ENCODE results near the gene SCGB2B2.
"Not testable (repeated sequence)": the region's sequence is repeated elsewhere in the genome, so short reads cannot be mapped to it uniquely, and the experiment has no call there.

Gene SCGB2B2

GRCh38 chr19:34668690-34669089 is 8.3 kb downstream of the SCGB2B2 start:
- not testable (repeated sequence) for H3K4me3 ChIP-seq (ENCODE audit: low read length)

GRCh38 chr19:34668077-34668689 is 8.8 kb downstream of the SCGB2B2 start:
- not testable (repeated sequence) for H3K9me3 ChIP-seq (ENCODE audit: control insufficient read depth, low read depth, low read length); H3K36me3 ChIP-seq (ENCODE audit: control insufficient read depth, low read depth, low read length); H3K9ac ChIP-seq (ENCODE audit: low read length); H3K27ac ChIP-seq (ENCODE audit: low read length); H3K27me3 ChIP-seq (ENCODE audit: control insufficient read depth, insufficient read depth, low read length); H3K4me3 ChIP-seq (ENCODE audit: low read length); H3K4me1 ChIP-seq (ENCODE audit: control insufficient read depth, low read depth, low read length)

More at GRCh38 chr19:34668690-34669089, 8.3 kb downstream of the SCGB2B2 start:
- not testable (repeated sequence) for H3K9me3 ChIP-seq (ENCODE audit: control insufficient read depth, low read depth, low read length); H3K27ac ChIP-seq (ENCODE audit: low read length); H3K9ac ChIP-seq (ENCODE audit: low read length); H3K4me1 ChIP-seq (ENCODE audit: control insufficient read depth, low read depth, low read length); H3K27me3 ChIP-seq (ENCODE audit: control insufficient read depth, insufficient read depth, low read length); H3K36me3 ChIP-seq (ENCODE audit: control insufficient read depth, low read depth, low read length)

DNA sequence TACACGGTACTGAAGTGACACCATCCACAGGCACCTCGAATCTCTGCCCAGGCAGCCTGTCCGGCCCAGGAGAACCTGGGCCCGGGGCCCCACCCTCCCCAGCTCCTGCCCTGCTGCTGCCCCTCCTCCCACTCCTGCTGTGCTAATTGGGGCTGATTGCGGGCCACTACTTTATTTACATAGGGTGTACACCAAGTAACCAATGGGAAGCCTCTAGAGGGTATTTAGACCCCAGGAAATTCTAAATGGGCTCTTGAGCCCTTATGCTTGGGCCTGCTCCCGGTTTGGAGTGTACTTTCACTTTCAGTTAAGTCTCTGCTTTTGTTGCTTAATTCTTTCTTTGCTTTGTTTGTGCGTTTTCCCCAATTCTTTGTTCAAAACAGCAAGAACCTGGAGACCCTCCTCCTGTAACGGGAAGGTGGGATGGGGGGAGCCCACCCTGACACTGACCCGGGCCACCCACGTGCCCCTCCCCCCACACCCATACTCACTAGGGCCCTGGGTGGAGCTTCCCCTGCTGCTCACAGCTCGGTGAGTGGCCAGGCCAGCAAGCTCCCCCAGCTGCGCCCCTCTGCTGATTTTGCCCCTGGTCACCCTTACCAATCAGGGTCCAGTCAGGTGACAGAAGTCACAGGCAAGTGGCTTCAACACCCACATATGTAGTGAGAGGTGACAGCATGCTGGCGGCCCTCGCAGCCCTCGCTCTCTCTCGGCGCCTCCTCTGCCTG is 9.4 kb downstream of the SCGB2B2 start:
- no peak overlapping the region for H3K9ac ChIP-seq (ENCODE audit: low read length)
- H3K4me3 ChIP-seq (ENCODE audit: low read length): no peak overlapping the region
- no peak overlapping the region for H3K27ac ChIP-seq (ENCODE audit: low read length)
- H3K36me3 ChIP-seq (ENCODE audit: control insufficient read depth, low read depth, low read length): no peaks in the 10 kb centered on the region
- peaks cover 8% of the 10 kb centered on the region for H3K4me1 ChIP-seq (ENCODE audit: control insufficient read depth, low read depth, low read length)
- no peaks in the 10 kb centered on the region for H3K27me3 ChIP-seq (ENCODE audit: control insufficient read depth, insufficient read depth, low read length)
- H3K9me3 ChIP-seq (ENCODE audit: control insufficient read depth, low read depth, low read length): no peaks in the 10 kb centered on the region

DNA sequence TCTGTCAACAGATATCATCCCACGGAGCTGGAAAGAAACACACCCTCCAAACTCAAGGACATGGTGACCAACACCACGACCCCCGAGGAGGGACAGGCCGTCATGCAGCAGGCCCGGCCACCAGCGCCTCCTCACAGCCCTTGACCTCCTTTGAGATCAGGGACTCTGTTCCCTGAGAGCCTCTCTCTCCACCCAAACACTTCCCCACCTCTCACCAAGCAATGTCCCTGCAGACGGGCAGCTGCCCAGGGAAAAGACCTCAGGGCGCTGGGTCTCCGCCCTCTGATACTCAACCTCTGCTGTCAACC is 10.0 kb downstream of the SCGB2B2 start:
- H3K9me3 ChIP-seq (ENCODE audit: control insufficient read depth, low read depth, low read length): no peaks in the 10 kb centered on the region
- no peak overlapping the region for H3K27ac ChIP-seq (ENCODE audit: low read length)
- H3K27me3 ChIP-seq (ENCODE audit: control insufficient read depth, insufficient read depth, low read length): no peaks in the 10 kb centered on the region
- H3K36me3 ChIP-seq (ENCODE audit: control insufficient read depth, low read depth, low read length): no peaks in the 10 kb centered on the region
- H3K4me3 ChIP-seq (ENCODE audit: low read length): no peak overlapping the region
- no peak overlapping the region for H3K9ac ChIP-seq (ENCODE audit: low read length)
- peaks cover 8% of the 10 kb centered on the region for H3K4me1 ChIP-seq (ENCODE audit: control insufficient read depth, low read depth, low read length)

DNA sequence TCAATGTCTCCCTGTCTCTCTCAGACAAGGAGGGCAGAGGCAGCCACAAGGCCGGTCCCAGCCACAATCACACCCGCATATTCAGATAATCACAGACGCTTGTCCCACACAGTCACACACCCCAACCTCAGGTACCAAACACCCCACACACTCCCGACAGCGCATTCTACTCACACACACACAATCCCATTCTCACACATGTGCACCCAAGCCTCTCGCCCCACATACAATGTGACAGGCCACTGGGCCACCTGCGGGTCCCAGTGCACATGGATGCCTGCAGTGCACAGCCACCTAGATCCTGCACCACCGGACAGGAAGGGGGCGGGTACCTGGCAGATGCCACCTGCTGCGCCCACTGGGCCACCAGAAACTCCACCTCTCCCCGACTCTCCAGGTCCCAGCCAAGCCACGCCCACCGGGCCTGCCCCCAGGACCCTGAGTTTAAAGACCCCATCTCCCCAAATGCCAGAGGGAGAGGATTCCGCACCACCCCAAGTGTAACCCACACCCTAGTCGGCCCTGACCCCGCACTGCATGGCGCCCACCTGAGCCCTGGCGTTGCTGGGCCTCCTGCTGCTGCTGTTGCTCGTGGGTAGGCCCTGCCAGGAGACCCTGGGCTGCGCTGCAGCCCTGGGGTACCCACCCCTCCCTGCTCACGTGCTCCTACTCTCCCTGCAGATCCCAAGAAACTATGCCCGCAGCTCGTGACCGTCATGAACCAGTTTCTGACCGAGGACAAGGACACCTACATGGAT is 10.6 kb downstream of the SCGB2B2 start:
- Histone ChIP-seq H3K9me3 (ENCODE audit: control insufficient read depth, low read depth, low read length) (no peaks in the 10 kb centered on the region), H3K27ac (ENCODE audit: low read length) (no peak overlapping the region), H3K36me3 (ENCODE audit: control insufficient read depth, low read depth, low read length) (no peaks in the 10 kb centered on the region), H3K4me1 (ENCODE audit: control insufficient read depth, low read depth, low read length) (peaks cover 8% of the 10 kb centered on the region), H3K4me3 (ENCODE audit: low read length) (no peak overlapping the region), H3K9ac (ENCODE audit: low read length) (no peak overlapping the region), H3K27me3 (ENCODE audit: control insufficient read depth, insufficient read depth, low read length) (no peaks in the 10 kb centered on the region)

GRCh38 chr19:34665275-34665674 is 11.7 kb downstream of the SCGB2B2 start:
- not testable (repeated sequence) for H3K4me1 ChIP-seq (ENCODE audit: control insufficient read depth, low read depth, low read length); H3K36me3 ChIP-seq (ENCODE audit: control insufficient read depth, low read depth, low read length); H3K27ac ChIP-seq (ENCODE audit: low read length); H3K9me3 ChIP-seq (ENCODE audit: control insufficient read depth, low read depth, low read length); H3K9ac ChIP-seq (ENCODE audit: low read length); H3K4me3 ChIP-seq (ENCODE audit: low read length); H3K27me3 ChIP-seq (ENCODE audit: control insufficient read depth, insufficient read depth, low read length)

DNA sequence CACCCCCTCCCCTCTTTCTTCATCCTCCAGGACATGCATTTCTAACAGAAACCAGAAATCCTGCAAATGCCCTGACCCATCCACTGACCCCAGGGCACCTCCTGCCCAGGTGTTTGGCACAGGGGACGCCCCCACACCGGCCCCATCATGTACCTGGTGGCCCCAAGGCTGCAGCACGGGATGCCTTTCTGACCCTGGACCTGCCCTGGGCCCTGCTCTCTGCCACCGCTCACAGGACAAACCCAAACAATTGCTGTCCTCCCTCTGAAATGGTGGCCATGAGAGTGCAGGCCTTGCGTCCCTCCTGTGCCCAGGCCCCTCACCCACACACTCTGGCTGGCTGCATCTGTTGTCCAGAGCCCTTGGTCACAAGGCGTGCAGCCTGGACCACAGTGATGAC is 12.1 kb downstream of the SCGB2B2 start:
- Histone ChIP-seq H3K9ac (ENCODE audit: low read length) (no peak overlapping the region), H3K27me3 (ENCODE audit: control insufficient read depth, insufficient read depth, low read length) (no peaks in the 10 kb centered on the region), H3K4me3 (ENCODE audit: low read length) (no peak overlapping the region), H3K27ac (ENCODE audit: low read length) (no peak overlapping the region), H3K4me1 (ENCODE audit: control insufficient read depth, low read depth, low read length) (peaks cover 8% of the 10 kb centered on the region), H3K36me3 (ENCODE audit: control insufficient read depth, low read depth, low read length) (no peaks in the 10 kb centered on the region), H3K9me3 (ENCODE audit: control insufficient read depth, low read depth, low read length) (no peaks in the 10 kb centered on the region)

DNA sequence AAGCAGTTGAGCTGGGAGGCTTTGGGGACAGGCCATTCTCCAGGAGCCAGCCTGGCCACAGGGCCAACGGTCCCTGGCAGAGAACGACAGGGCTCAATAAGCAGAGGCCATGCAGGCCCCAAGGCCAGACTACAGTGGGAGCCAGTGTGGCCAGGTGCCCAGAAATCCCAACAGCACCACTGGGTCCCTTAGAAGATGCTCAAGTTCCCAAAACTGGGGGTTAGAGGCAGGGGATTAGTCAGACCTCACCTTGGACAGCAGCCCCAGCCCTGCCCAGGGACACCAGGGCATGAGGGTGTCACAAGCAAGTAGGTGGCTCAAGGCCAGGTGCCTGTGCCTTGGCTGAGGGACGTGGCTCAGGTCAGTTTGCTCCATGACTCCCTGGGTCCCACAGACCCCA is 12.8 kb downstream of the SCGB2B2 start:
- Histone ChIP-seq H3K9ac (ENCODE audit: low read length) (no peak overlapping the region), H3K27ac (ENCODE audit: low read length) (no peak overlapping the region), H3K4me3 (ENCODE audit: low read length) (no peak overlapping the region), H3K27me3 (ENCODE audit: control insufficient read depth, insufficient read depth, low read length) (no peaks in the 10 kb centered on the region), H3K36me3 (ENCODE audit: control insufficient read depth, low read depth, low read length) (no peaks in the 10 kb centered on the region), H3K9me3 (ENCODE audit: control insufficient read depth, low read depth, low read length) (no peaks in the 10 kb centered on the region), H3K4me1 (ENCODE audit: control insufficient read depth, low read depth, low read length) (peaks cover 8% of the 10 kb centered on the region)

DNA sequence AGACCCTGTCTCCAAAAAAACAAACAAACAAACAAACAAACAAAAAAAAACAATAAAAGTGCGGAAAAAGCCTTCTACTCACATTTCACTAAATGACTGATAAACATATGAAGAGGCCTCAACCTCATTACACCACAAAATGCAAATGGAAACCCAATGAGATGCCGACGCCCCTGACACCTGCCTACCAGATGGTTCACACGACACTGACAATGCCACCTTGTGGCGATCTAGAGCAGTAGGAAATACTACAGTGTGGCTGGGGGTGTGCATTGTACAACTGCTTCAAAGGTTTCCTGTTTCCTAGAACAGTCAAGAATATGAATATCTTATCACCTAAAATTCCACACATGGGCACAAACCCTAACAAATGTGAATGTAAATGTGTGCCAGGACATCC is 14.0 kb downstream of the SCGB2B2 start:
- no peaks in the 10 kb centered on the region for H3K36me3 ChIP-seq (ENCODE audit: control insufficient read depth, low read depth, low read length)
- no peaks in the 10 kb centered on the region for H3K27me3 ChIP-seq (ENCODE audit: control insufficient read depth, insufficient read depth, low read length)
- no peak overlapping the region for H3K4me3 ChIP-seq (ENCODE audit: low read length)
- peaks cover 8% of the 10 kb centered on the region for H3K4me1 ChIP-seq (ENCODE audit: control insufficient read depth, low read depth, low read length)
- H3K27ac ChIP-seq (ENCODE audit: low read length): no peak overlapping the region
- H3K9ac ChIP-seq (ENCODE audit: low read length): no peak overlapping the region
- no peaks in the 10 kb centered on the region for H3K9me3 ChIP-seq (ENCODE audit: control insufficient read depth, low read depth, low read length)

- Histone ChIP-seq H3K4me1 (ENCODE audit: control insufficient read depth, low read depth, low read length) (no peaks in the 10 kb centered on the region), H3K4me3 (ENCODE audit: low read length) (no peak overlapping the region), H3K9ac (ENCODE audit: low read length) (no peak overlapping the region), H3K9me3 (ENCODE audit: control insufficient read depth, low read depth, low read length) (no peaks in the 10 kb centered on the region), H3K27ac (ENCODE audit: low read length) (no peak overlapping the region), H3K27me3 (ENCODE audit: control insufficient read depth, insufficient read depth, low read length) (no peaks in the 10 kb centered on the region), H3K36me3 (ENCODE audit: control insufficient read depth, low read depth, low read length) (no peaks in the 10 kb centered on the region)
Measured at GRCh38 chr19:34661357-34661756, 15.6 kb downstream of the SCGB2B2 start.

DNA sequence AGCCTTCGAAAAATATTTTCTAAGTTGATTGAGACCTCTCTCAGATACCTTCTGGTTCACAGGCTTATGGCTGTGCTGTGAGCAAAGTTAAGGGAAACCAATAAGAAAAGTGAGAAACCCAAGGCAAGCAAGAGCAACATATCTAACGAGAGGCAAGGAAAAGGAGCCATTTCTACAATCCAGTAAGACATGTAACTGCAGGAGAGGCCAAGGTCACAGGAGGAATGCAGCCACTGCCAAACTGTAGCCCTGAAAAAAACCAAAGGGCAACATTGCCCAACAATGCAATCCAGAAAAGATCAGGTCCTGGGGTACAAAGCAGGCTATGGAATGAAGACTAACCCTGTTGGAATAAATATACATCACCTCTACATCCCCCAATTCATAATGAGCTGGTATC is 21.3 kb downstream of the SCGB2B2 start:
- Histone ChIP-seq H3K4me1 (ENCODE audit: control insufficient read depth, low read depth, low read length) (no peaks in the 10 kb centered on the region), H3K4me3 (ENCODE audit: low read length) (no peak overlapping the region), H3K36me3 (ENCODE audit: control insufficient read depth, low read depth, low read length) (no peaks in the 10 kb centered on the region), H3K27ac (ENCODE audit: low read length) (no peak overlapping the region), H3K9me3 (ENCODE audit: control insufficient read depth, low read depth, low read length) (peaks cover 10% of the 10 kb centered on the region), H3K9ac (ENCODE audit: low read length) (no peak overlapping the region), H3K27me3 (ENCODE audit: control insufficient read depth, insufficient read depth, low read length) (no peaks in the 10 kb centered on the region)

DNA sequence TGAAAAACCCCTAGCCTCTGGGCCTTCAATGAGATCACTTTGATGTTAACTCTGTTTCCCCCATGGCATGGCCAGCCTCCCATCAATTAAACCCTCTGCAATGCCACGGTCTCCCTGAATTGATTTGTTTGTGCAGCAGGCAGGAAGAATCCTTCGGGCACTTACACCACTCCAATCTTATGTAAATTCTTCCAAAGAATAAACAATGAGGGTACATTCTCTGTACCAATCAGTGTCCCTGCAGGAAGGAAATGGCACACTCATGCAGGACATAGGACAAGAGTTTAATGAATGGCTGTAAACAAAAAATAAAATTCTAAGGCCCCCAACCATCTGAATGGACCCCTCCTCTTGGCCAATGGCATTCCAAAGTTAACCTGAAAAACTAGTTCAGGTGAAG is 22.2 kb downstream of the SCGB2B2 start:
- H3K36me3 ChIP-seq (ENCODE audit: control insufficient read depth, low read depth, low read length): no peaks in the 10 kb centered on the region
- peaks cover 10% of the 10 kb centered on the region for H3K9me3 ChIP-seq (ENCODE audit: control insufficient read depth, low read depth, low read length)
- H3K27ac ChIP-seq (ENCODE audit: low read length): no peak overlapping the region
- no peaks in the 10 kb centered on the region for H3K4me1 ChIP-seq (ENCODE audit: control insufficient read depth, low read depth, low read length)
- no peak overlapping the region for H3K9ac ChIP-seq (ENCODE audit: low read length)
- no peak overlapping the region for H3K4me3 ChIP-seq (ENCODE audit: low read length)
- no peaks in the 10 kb centered on the region for H3K27me3 ChIP-seq (ENCODE audit: control insufficient read depth, insufficient read depth, low read length)

All from iPS-18a (cell line).